Activated CD4-positive, CD25-positive, alpha-beta regulatory T cell treated with anti-CD3 and anti-CD28 coated beads, Interleukin-2, amount 50 U/mL, for 16 hours (primary cell): ENCODE results near the gene UBE2S.

Experiments
- DNase-seq: peaks from one replicate; pipeline ENCODE4 v3.0.0-alpha.2; 2020; ENCODE audit warnings: low read depth, low spot score

The UBE2S gene

DNA sequence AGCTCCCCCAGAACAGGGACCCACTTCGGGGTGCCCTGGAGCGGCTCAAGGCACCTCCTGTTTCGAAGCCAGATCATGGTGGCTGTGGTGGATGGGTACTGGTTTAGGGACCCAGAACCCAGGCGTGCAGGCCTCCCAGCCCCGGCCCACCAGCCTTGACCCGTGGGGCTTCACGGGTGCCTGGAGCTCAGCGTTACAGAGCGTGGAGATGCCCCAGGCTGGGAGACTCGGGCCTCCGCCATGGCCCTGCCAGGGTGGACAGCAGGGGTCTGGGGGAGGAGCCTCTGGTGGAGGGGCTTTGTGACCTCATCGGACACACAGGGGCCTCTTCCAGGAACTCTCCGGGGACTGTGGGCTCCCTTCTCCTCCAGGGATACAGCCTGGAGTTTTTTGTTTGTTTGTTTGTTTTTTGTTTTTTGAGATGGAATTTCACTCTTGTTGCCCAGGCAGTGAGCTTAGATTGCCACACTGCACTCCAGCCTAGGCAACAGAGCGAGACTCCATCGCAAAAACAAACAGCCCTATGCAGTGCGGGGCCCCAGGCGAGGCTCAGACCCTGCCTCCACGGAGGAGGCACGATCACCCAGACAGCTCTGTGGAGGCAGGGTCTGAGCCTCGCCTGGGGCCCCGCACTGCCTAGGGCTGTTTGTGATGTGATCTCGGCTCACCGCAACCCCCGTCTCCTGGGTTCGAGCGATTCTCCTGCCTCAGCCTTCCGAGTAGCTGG lies 44.4 kb downstream of the UBE2S start, which contains the start of gene GARIN5B:
GARIN5B (minus strand) TSS at position 271 of the 727 bp plus-strand sequence; CDS start at position 77, 194 bp downstream.
- DNase-seq = no peak

- no peak for DNase-seq
Measured at GRCh38 chr19:55362174-55362989, 45.2 kb downstream of the UBE2S start.

GRCh38 chr19:55360902-55361301 lies 46.7 kb downstream of the UBE2S start:
- DNase-seq = no peak

DNA sequence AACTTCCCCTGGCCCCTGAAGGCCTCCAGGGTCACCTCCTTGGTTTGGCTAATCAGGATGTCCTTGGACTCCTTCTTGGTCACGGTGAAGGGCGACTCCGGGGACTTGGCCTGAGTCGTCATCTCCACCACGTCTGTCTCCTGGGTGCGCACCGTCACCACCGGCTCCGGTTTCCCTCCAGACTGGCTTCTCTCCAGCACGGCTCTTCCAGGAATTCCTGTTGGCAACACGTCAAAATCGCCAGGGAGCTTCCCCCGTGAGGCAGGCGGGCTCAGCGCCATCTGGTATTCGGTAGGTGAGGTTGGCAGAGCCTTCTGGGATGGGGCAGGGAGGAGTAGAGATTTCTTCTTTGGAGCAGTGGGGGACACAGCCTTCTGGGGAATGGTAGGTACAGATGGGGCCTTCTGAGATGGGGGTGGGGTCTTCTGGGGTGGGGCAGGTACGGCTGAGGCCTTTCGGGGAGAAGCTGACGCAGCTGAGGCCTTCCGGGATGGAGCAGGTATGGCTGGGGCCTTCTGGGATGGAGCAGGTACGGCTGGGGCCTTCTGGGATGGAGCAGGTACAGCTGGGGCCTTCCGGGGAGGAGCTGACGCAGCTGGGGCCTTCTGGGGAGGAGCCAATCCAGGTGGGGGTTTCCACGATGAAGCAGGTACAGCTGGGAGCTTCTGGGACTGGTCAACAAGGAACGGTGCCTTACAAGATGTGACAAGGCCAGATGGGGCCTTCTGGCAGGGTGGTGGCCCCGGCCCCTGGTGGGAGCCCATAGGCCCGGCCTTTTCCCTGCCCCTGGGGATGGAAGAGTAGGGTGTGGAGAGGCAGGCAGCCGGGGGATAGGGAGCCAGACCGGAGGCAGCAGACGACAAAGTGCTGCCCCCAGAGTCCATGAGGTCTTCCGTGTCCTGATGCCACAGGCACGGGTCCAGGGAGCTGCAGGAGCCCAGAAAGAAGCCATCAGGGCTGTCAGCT lies 48.4 kb downstream of the UBE2S start:
- no peak for DNase-seq

DNA sequence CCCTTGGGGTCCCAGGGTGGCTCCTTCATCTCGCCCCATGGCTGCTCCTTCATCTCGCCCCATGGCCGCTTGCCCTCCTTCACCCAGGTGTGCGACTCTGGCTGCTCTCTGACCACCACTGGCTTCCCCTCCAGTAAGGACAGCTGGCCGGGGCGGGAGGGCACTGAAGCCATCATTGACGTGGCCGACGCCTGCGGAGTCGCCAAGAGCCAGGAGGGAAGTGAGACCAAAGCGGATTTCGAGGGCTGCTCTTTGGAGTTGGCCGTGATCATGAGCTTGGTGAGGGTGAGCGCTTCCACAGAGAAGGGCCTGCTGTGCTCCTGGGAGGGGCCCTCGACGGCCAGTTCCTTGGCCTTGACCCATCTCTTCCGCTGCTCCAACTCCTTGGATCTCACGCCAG lies 49.1 kb downstream of the UBE2S start:
- no peak for DNase-seq

DNA sequence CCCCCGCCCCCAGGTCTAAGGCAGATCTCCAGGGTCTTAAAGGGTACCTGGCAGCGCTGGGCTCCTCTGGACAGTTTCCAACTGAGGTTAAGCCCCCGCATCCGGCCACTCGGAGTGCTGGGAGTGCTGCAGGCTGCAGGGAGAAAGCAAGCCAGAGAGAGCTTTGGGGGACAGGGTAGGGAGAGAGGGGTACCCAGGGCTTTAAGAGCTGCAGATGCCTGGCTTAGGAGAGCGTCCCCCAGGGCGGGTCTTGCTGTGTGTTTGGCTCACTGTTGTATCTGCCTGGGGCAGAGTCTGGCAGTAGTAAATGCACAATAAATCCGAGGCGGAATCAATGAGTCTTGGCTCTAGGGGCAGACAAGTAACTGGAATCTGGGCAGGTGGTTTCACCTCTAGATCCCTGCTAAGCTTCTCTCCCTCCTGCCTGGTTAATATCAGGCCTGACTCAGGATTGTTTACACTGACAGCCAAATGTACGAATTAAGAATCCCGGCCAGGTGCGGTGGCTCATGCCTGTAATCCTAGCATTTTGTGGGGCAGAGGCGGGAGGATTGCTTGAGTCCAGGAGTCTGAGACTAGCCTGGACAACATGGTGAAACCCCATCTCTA lies 52.3 kb downstream of the UBE2S start:
- no peak for DNase-seq

GRCh38 chr19:55354698-55355212 lies 52.8 kb downstream of the UBE2S start, which contains the start of gene COX6B2:
TSS of gene COX6B2 (minus strand) at chr19:55354719. CDS start at chr19:55354521, 198 bp downstream.
- no peak for DNase-seq

GRCh38 chr19:55353803-55354697 lies 53.5 kb downstream of the UBE2S start:
- DNase-seq = peak; percentile 30

DNA sequence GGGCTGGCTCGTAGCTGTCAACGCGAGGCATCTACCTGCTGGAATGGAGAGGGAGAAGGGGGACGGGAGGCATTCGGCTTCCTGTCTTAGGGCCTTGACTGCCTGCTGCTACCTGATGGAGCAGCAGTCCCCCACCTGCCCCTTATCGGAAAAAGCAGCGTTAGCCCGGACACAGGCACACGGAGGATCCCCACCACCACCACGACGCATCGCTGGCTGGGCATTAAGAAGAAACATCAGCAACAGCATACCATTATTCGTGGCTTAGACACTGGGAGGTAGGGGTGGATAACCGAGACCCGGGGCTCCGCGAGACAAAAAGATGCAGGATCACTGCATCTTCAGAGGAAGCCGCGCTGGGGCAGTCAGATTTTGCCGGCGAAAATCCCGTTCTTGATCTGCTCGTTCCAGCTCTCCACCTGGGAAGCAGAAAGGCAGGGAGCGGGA lies 54.2 kb downstream of the UBE2S start:
- DNase-seq = no peak

GRCh38 chr19:55352549-55353145 lies 54.9 kb downstream of the UBE2S start:
- no peak for DNase-seq

- DNase-seq = no peak
Measured at GRCh38 chr19:55352040-55352439, 55.5 kb downstream of the UBE2S start.

- no peak for DNase-seq
Measured at GRCh38 chr19:55350620-55351315, 56.8 kb downstream of the UBE2S start.
